ENCODE results near the gene CSNK1G3. TPM values are rescaled to one million over a fixed set of nuclear protein-coding genes. Genes with fewer than 3 reads are reported as not detected.

The CSNK1G3 gene
- total and polyA plus RNA-seq, 11 donors, result 4.0 to 34.3 (median 25.2) TPM

- intact Hi-C loops (cut with DNase I), result no loop called here
Observed at GRCh38 chr5:123545506-123545905, 33.5 kb downstream of the CSNK1G3 start.

GRCh38 chr5:123546657-123547056 is 34.7 kb downstream of the CSNK1G3 start:
- H3K27me3 ChIP-seq, result no peaks in the 10 kb centered on the region
- no peak overlapping the region for H3K4me3 ChIP-seq
- H3K4me1 ChIP-seq, result peaks cover 0 to 14% (median 0%) of the 10 kb centered on the region in 12 donors
- DNase-seq (no peak), ATAC-seq (no peak)
- H3K36me3 ChIP-seq, result no peaks in the 10 kb centered on the region
- WGBS, 4 donors, result 98 to 100% (median 99%) methylated on average over 1 of the region's 1 CpG
- no peaks in the 10 kb centered on the region for H3K9me3 ChIP-seq
- no peak for TF ChIP-seq CTCF (IDR thresholded peaks at IDR 0.05)
- TF ChIP-seq POLR2A (IDR thresholded peaks at IDR 0.05), result no peak
- intact Hi-C loops (cut with DNase I), result no loop called here
- no peak overlapping the region for H3K27ac ChIP-seq

More at GRCh38 chr5:123545506-123545905, 33.5 kb downstream of the CSNK1G3 start:
- no peaks in the 10 kb centered on the region for H3K27me3 ChIP-seq
- H3K4me3 ChIP-seq, result no peak overlapping the region
- peaks cover 0 to 14% (median 0%) of the 10 kb centered on the region in 12 donors for H3K4me1 ChIP-seq
- TF ChIP-seq POLR2A (IDR thresholded peaks at IDR 0.05) (no peak), CTCF (IDR thresholded peaks at IDR 0.05) (peak in 11 of 12 donors; percentile 13 to 65 (median 36))
- H3K36me3 ChIP-seq, result no peaks in the 10 kb centered on the region
- DNase-seq (no peak), ATAC-seq (no peak)
- H3K9me3 ChIP-seq, result no peaks in the 10 kb centered on the region
- H3K27ac ChIP-seq, result no peak overlapping the region
- WGBS, 4 donors, result 74 to 87% (median 85%) methylated on average over 7 of the region's 7 CpGs

- 66 to 82% (median 72%) methylated on average over 3 of the region's 3 CpGs for WGBS, 4 donors
Observed at GRCh38 chr5:123549256-123549904, 37.4 kb downstream of the CSNK1G3 start.

GRCh38 chr5:123554601-123555000 is 42.6 kb downstream of the CSNK1G3 start:
- ATAC-seq (no peak), DNase-seq (no peak)
- 52 to 56% (median 54%) methylated on average over 4 of the region's 4 CpGs for WGBS, 4 donors
- H3K36me3 ChIP-seq, result peaks cover 0 to 13% (median 0%) of the 10 kb centered on the region in 9 donors
- intact Hi-C loops (cut with DNase I), result no loop called here
- no peaks in the 10 kb centered on the region for H3K9me3 ChIP-seq
- H3K27me3 ChIP-seq, result no peaks in the 10 kb centered on the region
- TF ChIP-seq POLR2A (IDR thresholded peaks at IDR 0.05) (no peak), CTCF (IDR thresholded peaks at IDR 0.05) (no peak)
- H3K27ac ChIP-seq, result no peak overlapping the region
- no peak overlapping the region for H3K4me3 ChIP-seq
- H3K4me1 ChIP-seq, result peaks cover 0 to 6% (median 0%) of the 10 kb centered on the region in 12 donors

More at GRCh38 chr5:123549256-123549904, 37.4 kb downstream of the CSNK1G3 start:
- H3K36me3 ChIP-seq, result no peaks in the 10 kb centered on the region
- no peak overlapping the region for H3K4me3 ChIP-seq
- peaks cover 0 to 5% (median 0%) of the 10 kb centered on the region in 12 donors for H3K4me1 ChIP-seq
- intact Hi-C loops (cut with DNase I), result no loop called here
- no peak for TF ChIP-seq CTCF (IDR thresholded peaks at IDR 0.05)
- no peaks in the 10 kb centered on the region for H3K27me3 ChIP-seq
- ATAC-seq (no peak), DNase-seq (no peak)
- H3K9me3 ChIP-seq, result no peaks in the 10 kb centered on the region
- no peak overlapping the region for H3K27ac ChIP-seq
